Measurements from ENCODE around the gene KRTAP12-2. TPM values are rescaled to one million over a fixed set of nuclear protein-coding genes. Genes with fewer than 3 reads are reported as not detected.

The KRTAP12-2 gene
- total and polyA plus RNA-seq, 10 of the 15 experiments (the other 5 are each of a cell fraction or from before 2014, with no cell fraction given): not detected

DNA sequence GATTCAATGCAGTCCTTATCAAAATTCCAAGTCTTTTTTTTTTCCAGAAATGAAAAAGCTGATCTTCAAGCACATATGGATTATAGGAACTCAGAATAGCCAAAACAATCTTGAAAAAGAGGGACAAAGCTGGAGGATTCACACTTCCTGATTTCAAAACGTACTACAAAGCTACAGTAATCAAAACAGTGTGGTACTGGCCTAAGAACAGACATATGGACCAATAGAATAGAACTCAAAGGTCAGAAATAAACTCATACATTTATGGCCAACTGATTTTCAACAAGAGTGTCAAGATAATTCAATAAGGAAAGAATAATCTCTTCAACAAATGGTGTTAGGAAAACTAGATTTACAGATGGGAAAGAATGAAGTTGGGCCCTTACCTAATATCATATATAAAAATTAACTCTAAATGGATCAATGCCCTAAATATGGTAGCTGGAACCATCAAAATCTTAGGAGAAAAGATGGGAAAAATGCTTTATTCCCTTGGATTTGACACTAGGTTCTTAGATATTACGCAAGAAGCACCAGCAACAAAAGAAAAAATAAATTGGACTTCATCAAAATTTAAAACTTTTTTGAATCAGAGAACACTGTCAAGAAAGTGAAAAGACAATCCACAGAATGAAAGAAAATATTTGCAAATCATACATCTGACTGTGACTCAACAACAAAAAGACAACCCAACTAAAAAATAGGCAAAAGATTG is 26.2 kb upstream of the KRTAP12-2 start:
- H3K36me3 ChIP-seq (ENCODE audit: control insufficient read depth in 2 of 2, insufficient read depth in 2 of 2, low read length in 1 of 2): no peaks in the 10 kb centered on the region
- no TSS peak for BruUV-seq (replicated peaks)
- WGBS (ENCODE audit: insufficient coverage, insufficient replicate concordance, low lambda C conversion rate, missing lambda C conversion rate): 18% methylated on average over 2 of the region's 2 CpGs
- intact Hi-C loops (cut with micrococcal nuclease; ENCODE audit: unreplicated experiment): no loop called here
- H2AFZ ChIP-seq (ENCODE audit: control insufficient read depth, low read depth, low read length): no peak overlapping the region
- H3K9me3 ChIP-seq (replicated peaks; ENCODE audit: control insufficient read depth, insufficient read depth, low read length): peaks cover 1% of the 10 kb centered on the region; the same call in 2 of the 3 replicates
- ChIA-PET CTCF (no interaction called here), POLR2A (no interaction called here), RAD21 (ENCODE audit: unreplicated experiment) (no interaction called here), SMC1A (ENCODE audit: uncharacterized antibody, unreplicated experiment) (no interaction called here)
- DNase-seq (ENCODE audit: low read depth, low spot score) (no peak), FAIRE-seq (no peak), ATAC-seq (no peak)
- TF ChIP-seq, protein P1, sequence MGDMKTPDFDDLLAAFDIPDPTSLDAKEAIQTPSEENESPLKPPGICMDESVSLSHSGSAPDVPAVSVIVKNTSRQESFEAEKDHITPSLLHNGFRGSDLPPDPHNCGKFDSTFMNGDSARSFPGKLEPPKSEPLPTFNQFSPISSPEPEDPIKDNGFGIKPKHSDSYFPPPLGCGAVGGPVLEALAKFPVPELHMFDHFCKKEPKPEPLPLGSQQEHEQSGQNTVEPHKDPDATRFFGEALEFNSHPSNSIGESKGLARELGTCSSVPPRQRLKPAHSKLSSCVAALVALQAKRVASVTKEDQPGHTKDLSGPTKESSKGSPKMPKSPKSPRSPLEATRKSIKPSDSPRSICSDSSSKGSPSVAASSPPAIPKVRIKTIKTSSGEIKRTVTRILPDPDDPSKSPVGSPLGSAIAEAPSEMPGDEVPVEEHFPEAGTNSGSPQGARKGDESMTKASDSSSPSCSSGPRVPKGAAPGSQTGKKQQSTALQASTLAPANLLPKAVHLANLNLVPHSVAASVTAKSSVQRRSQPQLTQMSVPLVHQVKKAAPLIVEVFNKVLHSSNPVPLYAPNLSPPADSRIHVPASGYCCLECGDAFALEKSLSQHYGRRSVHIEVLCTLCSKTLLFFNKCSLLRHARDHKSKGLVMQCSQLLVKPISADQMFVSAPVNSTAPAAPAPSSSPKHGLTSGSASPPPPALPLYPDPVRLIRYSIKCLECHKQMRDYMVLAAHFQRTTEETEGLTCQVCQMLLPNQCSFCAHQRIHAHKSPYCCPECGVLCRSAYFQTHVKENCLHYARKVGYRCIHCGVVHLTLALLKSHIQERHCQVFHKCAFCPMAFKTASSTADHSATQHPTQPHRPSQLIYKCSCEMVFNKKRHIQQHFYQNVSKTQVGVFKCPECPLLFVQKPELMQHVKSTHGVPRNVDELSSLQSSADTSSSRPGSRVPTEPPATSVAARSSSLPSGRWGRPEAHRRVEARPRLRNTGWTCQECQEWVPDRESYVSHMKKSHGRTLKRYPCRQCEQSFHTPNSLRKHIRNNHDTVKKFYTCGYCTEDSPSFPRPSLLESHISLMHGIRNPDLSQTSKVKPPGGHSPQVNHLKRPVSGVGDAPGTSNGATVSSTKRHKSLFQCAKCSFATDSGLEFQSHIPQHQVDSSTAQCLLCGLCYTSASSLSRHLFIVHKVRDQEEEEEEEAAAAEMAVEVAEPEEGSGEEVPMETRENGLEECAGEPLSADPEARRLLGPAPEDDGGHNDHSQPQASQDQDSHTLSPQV (IDR thresholded peaks at IDR 0.05): no peak
- no peak for TF ChIP-seq CBX3 (IDR thresholded peaks at IDR 0.05; ENCODE audit: borderline replicate concordance, low read depth)
- TF ChIP-seq CHD4 (IDR thresholded peaks at IDR 0.05): no peak
- no peak for TF ChIP-seq BRCA1 (IDR thresholded peaks at IDR 0.05; ENCODE audit: low read depth, low read length)
- TF ChIP-seq TBL1XR1 (IDR thresholded peaks at IDR 0.05; ENCODE audit: low read depth, low read length): no peak
- TF ChIP-seq PML (IDR thresholded peaks at IDR 0.05; ENCODE audit: low read length): no peak
- TF ChIP-seq, protein P2, sequence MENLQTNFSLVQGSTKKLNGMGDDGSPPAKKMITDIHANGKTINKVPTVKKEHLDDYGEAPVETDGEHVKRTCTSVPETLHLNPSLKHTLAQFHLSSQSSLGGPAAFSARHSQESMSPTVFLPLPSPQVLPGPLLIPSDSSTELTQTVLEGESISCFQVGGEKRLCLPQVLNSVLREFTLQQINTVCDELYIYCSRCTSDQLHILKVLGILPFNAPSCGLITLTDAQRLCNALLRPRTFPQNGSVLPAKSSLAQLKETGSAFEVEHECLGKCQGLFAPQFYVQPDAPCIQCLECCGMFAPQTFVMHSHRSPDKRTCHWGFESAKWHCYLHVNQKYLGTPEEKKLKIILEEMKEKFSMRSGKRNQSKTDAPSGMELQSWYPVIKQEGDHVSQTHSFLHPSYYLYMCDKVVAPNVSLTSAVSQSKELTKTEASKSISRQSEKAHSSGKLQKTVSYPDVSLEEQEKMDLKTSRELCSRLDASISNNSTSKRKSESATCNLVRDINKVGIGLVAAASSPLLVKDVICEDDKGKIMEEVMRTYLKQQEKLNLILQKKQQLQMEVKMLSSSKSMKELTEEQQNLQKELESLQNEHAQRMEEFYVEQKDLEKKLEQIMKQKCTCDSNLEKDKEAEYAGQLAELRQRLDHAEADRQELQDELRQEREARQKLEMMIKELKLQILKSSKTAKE (IDR thresholded peaks at IDR 0.05; ENCODE audit: low read depth, poor library complexity, severe bottlenecking): no peak
- no peak for TF ChIP-seq RELA (IDR thresholded peaks at IDR 0.05; ENCODE audit: borderline replicate concordance, partially characterized antibody)
- no peak for TF ChIP-seq RAD21 (IDR thresholded peaks at IDR 0.05; ENCODE audit: insufficient read depth, low read depth, low read length)
- in situ Hi-C loops (cut with MboI): no loop called here
- no peaks in the 10 kb centered on the region for H3K79me2 ChIP-seq (ENCODE audit: control insufficient read depth, insufficient read depth, low read length)
- no peaks in the 10 kb centered on the region for H3K4me1 ChIP-seq (ENCODE audit: control insufficient read depth, insufficient read depth, low read length)
- H3K27ac ChIP-seq (ENCODE audit: control insufficient read depth, insufficient read depth): no peak overlapping the region
- no peak overlapping the region for H3K9ac ChIP-seq (ENCODE audit: control insufficient read depth, insufficient read depth, low read length)
- 0 out of 4 replicates have a peak, but pooled peaks cover 0 to 3% of the 10 kb centered on the region in 2 experiments for H3K27me3 ChIP-seq (replicated peaks in 1 of 2; ENCODE audit: control insufficient read depth in 2 of 2, insufficient read depth in 2 of 2, low read length in 1 of 2)
- no peak overlapping the region for H3K4me3 ChIP-seq
- H4K20me1 ChIP-seq (ENCODE audit: control insufficient read depth, insufficient read depth): no peaks in the 10 kb centered on the region
- H3K4me2 ChIP-seq (ENCODE audit: control insufficient read depth, insufficient read depth): no peak overlapping the region
